Hematopoietic multipotent progenitor cell treated with erythropoietin and hydrocortisone succinate and interleukin-3 and kit ligand, for 4 days (in vitro differentiated cells): ENCODE results near the gene RARRES2.
"Not testable (repeated sequence)": the region's sequence is repeated elsewhere in the genome, so short reads cannot be mapped to it uniquely, and the experiment has no call there.

Source experiments
- DNase-seq: peaks from one replicate; pipeline ENCODE4 v3.0.0-alpha.2; 2015

The RARRES2 gene

DNA sequence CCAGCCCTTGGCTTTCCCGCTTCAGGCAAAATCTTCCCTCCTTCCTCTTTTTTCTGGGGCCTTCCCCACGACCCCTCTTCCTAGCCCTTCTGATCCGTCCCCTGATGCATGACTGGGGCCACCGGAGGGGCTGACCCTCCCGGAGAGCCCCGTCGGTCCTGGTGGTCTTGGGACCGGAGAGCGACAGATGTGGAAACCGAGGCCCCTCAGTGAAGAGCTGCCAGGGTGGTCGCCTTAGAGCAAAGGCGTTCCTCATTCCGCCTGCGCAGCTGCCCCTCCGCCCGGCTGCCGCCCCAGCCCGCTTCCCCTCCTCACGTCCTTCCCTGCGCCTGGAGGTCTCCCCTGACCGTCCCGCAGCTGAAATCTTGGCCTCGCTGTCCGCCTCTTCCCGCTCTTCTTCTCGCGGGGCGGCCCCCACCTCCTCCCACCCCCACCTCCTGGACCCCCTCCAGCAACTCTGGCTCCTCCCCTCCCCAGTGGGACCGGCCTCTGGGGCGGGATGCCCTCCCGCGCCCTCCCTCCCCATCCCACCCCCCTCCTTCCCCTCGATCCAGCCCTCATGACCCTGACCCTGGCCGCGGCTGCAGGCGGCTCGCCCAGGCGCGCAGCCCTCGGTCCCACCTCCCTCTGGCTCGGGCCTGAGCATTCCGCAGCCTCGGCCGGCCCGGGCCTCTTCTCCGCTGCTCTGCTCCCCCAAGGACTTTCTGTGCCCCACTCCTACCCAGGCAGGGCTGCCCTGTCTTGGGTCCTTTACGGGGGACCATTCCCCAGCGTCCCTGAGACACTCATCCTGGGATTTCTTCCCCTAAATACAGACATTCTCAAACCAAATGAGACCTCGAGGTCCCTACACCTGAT lies at the start of gene RARRES2:
RARRES2 (minus strand) TSS at position 367 of the 858 bp plus-strand sequence. CDS start 1,020 bp downstream, outside the sequence.
- no peak for DNase-seq

DNA sequence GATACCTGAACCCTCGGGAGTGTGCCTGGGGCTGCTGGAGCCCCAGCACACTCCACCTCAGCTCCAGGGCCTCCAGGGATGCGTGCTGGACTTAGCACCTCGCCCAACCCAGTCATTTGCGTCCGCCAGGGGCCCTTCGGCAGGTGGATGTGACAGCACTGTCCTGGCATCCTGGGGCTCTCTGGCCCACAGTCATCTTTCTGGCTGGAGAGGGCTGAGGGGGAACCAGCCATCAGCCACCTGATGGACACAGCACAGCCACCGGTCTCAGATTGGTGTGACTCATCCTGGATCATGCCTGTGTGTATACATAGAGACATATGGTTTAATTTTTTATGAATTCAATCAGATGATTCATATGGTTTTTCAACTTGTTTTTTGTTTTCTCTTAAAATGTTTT lies 48.8 kb upstream of the RARRES2 start:
- DNase-seq: no peak

DNA sequence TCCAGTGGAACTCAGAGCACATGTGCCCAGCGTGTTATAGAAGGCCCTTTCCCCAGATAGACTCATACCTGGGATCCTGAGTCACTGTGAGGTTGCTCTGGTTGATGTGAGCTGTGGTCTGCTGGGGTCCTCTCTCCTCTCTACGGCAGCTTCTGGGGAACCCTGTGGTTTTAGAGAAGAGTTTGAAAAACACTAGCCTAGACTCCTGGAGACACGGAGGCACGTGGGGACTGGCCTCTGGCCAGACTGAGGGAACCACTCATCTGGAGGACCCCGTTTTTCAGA lies 48.0 kb upstream of the RARRES2 start:
- no peak for DNase-seq

DNA sequence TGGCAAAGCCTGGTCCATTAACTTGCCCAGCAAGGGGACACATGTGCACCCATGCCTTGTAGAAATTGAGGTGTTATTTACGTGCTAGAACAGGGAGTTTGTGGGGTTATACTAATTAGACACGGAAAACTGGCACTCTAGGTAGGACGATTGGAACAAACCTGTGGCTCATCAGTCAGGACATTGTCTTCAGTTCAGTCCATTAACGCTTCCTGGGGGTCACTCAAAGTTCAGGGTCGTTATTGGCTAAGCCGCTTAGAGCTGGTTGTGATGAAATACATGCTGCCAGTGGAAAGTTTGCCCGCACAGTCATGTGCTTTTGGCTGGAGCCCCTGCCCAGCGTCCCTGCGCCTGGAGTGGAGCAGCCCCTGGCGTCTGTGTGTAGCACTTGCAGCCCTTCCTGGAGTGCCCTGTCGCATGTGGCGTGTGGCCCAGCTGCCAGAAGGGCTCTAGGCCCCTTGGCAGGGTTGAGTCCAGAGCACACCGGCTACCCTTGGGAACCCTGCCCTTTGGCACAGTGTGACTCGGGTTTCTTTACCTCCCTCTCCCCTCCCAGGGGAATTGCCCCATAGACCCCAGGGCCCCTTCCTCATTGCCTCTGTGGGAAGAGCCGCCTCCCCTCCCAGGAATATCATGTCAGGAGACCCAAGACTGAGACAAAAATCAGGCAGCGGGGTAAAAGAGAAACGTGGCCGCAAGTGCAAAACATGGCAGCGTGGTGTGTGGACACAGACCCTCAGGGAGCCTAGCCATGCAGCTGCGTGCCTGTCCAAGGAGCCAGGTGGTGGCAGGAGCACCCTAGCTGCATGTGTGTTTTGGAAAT lies 47.5 kb upstream of the RARRES2 start:
- DNase-seq: peak; percentile 71

DNA sequence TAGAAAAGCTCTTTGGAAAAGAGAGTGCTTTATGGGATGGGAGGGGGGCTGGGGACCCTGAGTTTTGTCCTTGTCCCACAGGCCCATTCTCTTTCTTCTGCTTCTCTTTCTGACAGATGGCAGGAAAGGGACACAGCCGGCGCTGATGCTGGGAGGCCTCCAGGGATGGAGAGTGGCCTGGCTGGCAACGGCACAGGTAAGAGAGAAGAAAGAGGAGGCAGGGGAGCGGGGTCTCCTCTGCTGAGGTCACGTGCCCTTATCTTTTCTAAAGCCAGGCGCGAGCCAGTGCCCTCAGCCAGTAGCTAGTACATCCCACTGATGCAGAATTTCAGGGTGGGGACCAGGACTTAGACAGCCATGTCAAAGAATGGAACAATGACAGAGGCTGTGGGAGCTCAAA lies 46.9 kb upstream of the RARRES2 start:
- no peak for DNase-seq

DNA sequence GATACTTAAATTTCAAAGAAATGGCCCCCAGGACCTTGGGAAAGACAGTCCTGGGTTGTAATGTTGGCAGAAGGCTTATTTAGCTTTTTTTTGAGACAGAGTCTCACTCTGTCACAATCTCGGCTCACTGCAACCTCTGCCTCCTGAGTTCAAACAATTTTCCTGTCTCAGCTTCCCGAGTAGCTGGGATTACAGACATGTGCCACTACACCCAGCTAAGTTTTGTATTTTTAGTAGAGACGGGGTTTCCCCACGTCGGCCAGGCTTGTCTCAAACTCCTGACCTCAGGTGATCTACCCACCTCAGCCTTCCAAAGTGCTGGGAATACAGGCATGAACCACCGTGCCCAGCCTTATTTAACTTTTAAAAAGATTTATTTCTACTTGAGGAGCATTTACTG lies 44.5 kb upstream of the RARRES2 start:
- DNase-seq: not testable (repeated sequence)

DNA sequence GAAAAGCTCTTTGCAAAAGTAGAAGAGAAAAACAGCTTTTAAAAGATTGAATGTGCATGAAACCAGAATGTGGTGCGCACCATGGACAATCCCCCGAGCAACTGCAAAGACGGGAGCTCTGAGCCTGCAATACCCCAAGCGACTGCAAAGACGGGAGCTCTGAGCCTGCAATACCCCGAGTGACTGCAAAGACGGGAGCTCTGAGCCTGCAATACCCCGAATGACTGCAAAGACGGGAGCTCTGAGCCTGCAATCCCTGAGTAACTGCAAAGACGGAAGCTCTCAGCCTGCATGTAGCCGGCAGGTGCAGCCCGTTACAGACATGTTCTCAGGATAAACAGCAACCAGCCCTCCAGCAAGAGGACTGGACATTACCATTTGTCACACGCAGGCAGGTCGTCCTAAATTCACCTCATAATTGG lies 43.9 kb upstream of the RARRES2 start:
- no peak for DNase-seq

DNA sequence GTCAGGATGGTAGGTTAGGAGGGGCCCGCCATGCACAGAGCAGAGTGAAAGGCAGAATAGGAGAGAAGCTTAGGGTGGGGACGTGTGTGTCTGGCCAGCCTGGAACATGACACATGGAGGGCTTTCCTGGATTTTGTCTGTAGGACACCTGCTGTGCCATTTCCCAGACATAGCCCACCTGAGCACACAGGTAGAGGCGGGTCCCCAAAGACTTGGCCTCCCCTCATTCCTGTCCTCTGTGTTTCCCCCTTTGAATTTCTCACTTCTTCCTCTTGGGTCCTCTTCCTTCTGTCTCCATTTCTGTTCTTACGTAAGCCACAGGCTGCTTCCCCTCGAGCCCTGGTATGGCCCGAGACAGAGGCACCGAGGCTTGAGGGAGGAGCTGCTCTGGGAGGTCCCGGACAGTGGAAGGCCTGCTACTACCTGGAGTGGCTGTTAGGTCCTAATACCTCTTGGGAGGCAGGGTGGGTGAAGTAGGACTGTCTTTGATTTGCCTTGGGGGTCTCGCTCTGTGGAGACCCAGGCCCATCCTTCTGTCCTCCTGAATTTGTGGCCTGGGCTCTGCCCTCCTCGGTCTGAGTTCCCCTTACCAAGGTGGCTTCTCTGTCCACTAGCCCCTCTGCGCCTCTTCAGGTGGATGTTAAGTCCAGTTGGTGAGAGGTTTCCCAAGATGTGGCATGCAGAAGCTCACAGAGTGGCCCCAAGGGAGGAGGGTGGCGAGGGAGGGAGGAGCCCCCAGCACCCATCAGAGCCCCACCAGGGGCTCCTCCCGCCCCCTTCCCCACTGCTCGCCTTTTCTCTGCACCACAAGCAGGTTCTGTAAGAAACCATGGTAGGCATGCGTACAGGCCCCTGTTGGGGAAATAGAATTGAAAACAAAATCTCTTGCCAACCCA lies 43.2 kb upstream of the RARRES2 start:
- DNase-seq: peak; percentile 31

DNA sequence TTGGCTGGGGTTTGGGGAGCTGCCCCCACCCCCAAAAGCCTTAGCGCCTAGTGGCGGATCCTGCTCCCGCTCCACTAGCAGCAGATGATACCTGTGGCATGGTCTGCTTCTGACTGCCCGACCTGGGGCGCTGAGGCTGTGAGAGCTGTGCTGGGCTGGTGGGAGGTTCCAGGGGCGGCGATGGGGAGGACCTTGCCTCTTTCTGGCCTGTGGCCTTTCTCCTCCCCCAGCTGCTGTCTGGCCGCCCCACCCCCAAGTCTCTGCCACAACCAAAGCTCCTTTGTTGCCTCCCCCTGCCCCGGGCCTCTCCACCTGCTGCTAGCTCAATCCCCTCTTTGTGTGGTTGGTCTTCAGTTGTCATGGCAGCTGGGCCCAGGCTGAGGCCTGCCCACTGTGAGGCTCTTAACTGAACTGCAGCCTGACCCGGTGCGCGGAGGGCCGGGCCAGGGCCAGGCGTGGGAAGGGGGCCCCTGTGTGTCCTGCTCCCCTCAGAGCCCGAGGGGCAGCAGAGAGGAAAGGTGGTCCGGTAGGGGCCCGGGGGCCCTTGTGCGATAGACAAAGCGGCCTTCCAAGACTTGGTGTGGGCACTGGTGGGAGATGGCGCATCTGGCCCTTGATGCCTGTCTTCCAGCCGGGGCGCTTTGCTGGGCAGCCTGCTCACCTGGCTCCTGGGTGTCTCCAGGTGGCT lies 42.4 kb upstream of the RARRES2 start:
- DNase-seq: no peak

DNA sequence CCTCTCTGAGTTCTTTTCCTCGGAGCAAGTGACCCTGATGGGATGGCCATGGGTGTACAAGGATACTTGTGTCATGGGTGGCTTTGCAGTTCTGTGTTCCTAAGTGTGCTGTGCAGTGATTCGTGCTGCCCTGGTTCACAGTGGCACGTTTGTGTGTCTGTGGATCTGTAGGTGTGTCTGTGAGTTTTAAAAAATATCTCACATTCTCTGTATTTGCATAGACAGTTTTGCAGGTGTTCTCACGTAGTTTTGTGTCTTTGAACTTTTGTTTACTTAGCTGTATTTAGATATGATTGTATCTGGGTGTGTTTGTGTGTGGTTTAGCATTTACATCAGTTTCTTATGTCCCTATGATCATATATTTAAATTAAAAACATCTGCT lies 41.4 kb upstream of the RARRES2 start:
- no peak for DNase-seq

DNA sequence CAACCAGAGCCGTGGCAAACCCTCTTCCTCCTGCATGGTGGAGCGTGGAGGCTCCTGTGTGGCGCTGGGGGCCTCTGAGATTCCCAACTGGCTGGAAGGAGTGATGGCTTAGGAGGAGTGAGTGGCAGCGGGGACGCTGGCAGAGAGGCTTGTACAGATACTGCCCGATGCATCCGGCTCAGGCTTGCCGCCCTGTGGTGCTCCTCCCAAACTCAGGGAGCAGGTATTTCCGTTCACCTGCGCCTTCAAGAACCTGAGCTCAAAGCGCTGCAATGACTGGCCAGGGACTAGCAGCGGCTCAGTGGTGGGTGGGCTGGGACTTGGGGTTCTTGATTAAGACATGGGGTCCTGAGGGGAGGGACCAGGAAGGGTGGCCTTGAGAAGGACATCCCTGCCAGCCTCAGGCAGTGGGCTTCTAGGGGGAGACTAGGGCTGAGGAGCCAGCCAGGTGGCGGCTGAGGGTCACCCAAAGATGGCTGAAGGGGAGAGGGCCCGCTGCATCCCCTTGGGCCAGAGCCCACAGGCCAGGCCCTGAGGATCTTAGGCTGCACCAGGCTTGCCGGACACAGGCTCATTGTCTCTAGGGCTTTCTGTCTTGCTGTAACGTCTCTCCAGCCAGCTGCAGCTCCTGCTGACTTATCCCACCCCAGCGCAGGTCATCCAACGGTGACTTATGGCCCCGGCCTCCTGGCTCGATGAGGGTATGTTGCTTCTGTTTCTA lies 40.9 kb upstream of the RARRES2 start:
- DNase-seq: no peak

DNA sequence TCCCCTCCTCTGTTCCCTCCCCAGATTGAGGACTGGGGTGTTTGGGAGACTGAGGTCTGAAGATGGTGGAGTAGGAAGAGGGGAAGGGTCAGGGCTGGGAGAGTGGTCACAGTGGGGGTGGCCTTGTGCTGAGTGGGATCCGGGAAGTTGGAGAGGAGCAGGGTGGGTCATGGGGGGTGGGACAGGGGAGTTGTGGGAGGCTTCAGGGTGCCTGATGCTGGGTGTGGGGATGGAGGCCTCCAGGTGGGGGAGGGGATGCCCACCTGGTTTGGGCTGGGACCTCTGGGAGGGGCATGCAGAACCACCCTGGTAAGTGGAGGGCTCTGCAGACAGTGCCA lies 40.3 kb upstream of the RARRES2 start:
- no peak for DNase-seq

DNA sequence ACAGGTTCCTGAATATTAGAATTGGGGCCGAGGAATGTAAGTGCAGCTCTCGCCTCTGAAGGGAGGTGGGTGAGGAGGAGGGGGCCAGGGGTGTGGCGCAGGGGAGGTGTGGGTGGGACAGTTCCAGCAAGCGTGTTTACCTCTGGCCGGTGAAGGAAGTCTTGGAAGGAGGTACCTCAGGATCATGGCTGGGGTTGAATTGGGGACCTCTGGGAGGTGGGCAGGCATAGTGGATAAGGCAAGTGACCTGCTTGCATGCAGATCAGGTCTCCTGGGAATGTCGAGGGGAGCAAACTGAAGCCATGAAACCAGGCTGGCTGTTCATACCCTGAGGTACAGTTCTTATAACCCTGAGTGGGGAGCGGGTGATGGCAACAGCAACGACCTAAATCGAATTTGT lies 39.7 kb upstream of the RARRES2 start:
- DNase-seq: no peak

DNA sequence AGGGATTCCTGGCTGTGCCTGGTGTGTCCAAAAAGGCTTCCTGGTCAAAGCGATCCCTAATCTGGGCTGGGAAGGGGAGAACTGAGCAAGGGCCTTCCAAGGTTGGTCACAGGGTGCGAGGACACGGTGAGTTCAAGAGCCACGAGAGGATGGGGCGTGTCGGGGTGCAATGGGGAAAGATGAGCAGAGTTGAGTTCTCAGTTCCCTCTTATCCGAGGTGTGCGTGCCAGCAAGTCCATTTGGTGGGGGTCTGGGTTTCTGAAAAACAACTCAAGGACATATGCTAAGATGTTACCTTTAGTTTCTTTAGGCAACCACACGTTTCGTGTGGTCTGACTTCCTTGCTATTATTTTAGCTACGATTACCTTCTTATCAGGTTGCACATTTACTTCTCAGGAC lies 39.0 kb upstream of the RARRES2 start:
- no peak for DNase-seq

DNA sequence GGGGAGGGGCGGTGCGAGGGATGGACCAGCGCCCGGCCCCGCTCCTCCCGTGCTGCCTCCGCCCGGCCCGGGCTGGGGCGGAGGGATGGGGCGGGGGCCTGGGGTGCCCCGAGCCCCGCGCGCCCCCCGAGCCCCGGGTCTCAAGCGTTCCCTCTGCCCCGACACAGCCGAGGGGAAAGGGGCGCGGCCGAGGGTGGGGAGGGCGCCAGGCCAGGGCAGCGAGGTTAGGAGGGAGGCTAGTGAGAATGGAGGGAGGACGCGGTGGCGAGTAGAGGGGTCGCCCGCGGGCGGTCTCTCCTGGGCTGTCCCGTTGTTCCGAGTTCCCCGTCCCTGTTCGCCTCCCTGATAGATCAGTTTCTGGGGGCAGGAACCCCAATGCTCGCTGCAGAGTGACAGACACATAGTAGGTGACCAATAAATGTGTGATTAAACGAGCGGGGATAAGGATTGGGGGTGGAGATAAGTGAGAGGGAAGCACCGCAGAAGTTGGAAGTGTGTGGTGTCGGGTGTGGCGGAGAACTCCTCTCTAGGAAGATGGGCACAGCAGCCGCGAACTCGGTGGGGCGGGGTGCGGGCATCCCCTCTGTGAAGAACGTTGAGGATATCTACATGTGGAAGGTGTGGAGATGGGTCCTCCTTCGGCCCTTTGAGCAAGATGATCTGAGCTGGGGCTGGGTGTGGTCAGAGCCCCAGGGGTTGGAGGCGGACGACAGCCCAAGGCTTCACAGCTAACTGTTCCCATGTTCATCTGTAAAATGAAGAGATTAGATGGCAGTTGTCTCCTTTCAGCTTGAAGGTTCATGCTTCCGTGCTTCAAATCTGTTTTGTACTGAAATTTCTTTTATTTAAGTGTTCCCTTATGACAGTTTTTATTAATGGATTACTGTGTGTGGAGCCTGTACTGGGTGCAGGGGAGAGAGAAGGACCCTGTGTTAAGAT lies 38.3 kb upstream of the RARRES2 start:
- peak; percentile 61 for DNase-seq

DNA sequence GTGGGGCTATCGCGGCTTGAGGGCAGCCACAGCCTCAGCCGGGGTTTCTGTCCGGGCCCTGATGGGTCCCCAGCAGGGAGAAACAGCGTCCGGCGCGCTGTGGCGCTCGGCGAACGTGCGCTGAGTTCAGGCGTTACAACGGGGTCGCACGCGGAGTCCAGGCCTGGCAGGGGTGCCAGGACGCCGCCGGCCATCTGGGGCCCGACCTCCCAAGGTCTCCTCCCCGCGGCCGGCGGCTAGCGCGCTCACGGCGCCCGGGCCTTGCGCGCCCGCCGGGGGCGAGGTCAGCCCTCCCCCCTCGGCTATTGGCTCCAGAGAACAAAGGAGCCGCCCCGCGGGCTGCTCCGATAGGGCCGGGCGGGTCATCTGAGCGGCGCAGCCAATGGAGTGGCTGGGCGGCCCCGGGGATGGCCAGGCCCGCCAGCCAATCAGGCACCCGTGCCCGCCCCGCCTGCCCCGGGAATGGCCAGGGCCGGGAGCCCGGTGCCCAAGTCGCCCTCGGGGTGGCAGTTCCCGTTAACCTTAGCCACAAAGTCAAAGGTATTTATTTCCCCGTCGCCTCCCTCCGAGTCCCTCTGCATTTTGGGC lies 37.5 kb upstream of the RARRES2 start, which contains the start of gene ZNF775:
ZNF775 (plus strand) TSS at position 478 of the 588 bp plus-strand sequence. CDS start 9,141 bp downstream, outside the sequence.
- peak; percentile 98 for DNase-seq

DNA sequence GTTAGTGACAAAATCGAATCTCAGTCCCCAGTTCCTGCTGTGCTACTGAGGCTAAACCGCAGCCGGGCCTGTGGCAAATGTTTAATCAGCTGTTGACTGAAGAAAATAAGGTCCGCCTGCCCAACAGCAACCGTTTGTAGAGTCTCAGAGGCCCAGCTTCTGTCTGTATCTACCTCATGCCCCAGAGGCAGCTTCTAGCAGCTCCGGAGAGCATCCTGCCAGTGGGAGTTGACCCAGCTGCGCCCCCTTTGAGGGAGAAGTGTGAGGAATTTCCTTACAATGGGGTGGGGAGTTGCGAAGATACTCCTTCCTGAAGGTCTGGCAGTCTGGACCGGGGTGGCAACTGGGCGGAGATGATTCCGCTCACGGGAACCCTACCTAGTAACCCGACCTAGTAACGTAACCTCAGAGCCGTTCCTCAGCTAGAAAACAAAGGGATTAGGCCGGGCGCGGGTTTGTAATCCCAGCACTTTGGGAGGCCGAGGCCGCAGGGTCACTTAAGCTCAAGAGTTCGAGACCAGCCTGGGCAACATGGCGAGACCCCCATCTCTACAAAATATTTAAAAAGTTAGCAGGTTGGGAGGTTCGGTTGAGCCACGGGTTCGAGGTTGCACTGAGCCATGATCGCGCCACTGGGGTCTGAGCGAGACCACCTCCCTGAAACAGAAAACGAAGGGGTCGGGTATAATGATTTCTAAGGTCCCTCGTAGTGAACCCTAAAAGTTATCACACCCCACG lies 36.9 kb upstream of the RARRES2 start:
- peak; percentile 90 for DNase-seq

DNA sequence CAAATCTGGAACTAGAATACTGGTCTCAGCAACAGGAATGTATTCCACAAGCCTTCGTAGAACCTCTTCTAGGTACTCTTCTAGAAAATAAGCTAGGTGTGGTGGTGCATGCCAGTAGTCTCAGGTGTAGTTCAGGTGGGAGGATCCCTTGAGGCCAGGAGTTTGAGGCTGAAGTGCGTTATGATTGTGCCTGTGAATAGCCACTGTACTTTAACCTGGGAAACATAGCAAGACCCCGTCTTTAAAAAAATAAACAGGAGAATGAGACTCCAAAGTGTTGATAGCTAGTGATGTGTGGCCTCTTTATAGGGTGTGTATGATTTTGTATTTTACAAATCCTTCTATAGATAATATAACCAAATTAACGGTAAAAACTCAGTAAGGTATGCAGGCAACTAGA lies 36.2 kb upstream of the RARRES2 start:
- no peak for DNase-seq

DNA sequence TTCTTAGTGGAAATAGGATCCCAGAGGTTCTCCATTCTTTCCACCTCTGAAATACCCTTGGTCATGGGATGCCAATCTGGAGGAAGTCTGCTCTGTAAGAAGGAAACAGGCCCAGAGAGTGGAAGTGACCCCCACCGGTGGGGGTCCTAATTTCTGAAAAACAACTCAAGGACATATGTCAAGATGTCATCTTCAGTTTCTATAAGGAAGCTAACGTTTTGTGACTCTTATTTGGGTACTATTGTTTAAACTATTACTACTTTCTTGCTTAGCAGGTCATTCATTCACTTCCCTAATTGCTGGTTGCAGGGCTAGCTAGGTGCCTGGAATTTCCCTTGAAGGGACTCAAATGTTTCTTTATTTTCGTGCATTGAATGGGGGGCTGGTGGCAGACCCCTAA lies 35.8 kb upstream of the RARRES2 start:
- no peak for DNase-seq

DNA sequence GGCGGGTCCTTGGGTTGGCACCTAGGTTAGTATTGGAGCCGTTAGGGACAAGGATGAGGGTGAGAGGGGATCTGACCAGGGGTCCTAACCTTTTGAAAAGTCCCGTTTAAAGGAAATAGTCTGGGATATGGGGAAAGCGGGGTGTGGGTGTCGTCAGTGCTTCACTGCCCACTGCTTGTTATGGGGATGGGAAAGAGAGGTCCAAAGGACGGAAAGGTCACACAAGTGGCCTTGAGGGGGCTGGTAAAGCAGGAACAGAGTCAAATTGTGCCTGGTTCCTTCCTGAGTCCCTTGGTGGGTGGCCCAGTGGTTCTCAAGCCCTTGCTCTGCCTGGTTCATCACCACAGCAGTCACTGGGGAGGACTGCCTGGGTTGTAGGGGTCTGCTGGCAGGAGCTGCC lies 35.1 kb upstream of the RARRES2 start:
- no peak for DNase-seq
